GM13977 (cell line): ENCODE measurements around the gene FHIT.

Experiments used
- DNase-seq: peaks from one replicate; pipeline ENCODE4 v3.0.0; 2012; ENCODE audit warnings: low spot score
- CTCF ChIP-seq: IDR thresholded peaks from 2 replicates; pipeline ENCODE4 v1.5.1; 2012; ENCODE audit warnings: mild to moderate bottlenecking, control low read depth; ENCODE audit not compliant: insufficient read depth; ENCODE audit errors: extremely low read depth, missing control alignments
- in situ Hi-C: fragments of 300-500 bp; cut with MboI; formaldehyde crosslinking; loops from one replicate; pipeline ENCODE4 v1.12.0; 2022; ENCODE audit warnings: low sequenced_read_pairs, low pct_unique_long_range_greater_than_20kb, mixed read lengths, inconsistent platforms; ENCODE audit not compliant: unreplicated experiment

The FHIT gene

GRCh38 chr3:59775761-59776325 lies 1475.4 kb downstream of the FHIT start:
- no peak for DNase-seq
- in situ Hi-C loops: no loop called here
- TF ChIP-seq CTCF: no peak

GRCh38 chr3:59775106-59775505 lies 1476.1 kb downstream of the FHIT start:
- in situ Hi-C loops: no loop called here
- DNase-seq: no peak
- TF ChIP-seq CTCF: no peak

GRCh38 chr3:59774634-59775033 lies 1476.6 kb downstream of the FHIT start:
- TF ChIP-seq CTCF: no peak
- in situ Hi-C loops: no loop called here
- no peak for DNase-seq

- TF ChIP-seq CTCF: no peak
- in situ Hi-C loops: no loop called here
- no peak for DNase-seq
Observed at GRCh38 chr3:59774000-59774399, 1477.3 kb downstream of the FHIT start.

- no peak for DNase-seq
- no peak for TF ChIP-seq CTCF
- in situ Hi-C loops: no loop called here
Observed at GRCh38 chr3:59772416-59773408, 1478.5 kb downstream of the FHIT start.

- TF ChIP-seq CTCF: no peak
- DNase-seq: no peak
- in situ Hi-C loops: no loop called here
Observed at GRCh38 chr3:59771768-59772181, 1479.5 kb downstream of the FHIT start.
